ENCODE data around the gene PHLDA3. TPM values are rescaled to one million over a fixed set of nuclear protein-coding genes. Genes with fewer than 3 reads are reported as not detected.
"Not testable (repeated sequence)": the region's sequence is repeated elsewhere in the genome, so short reads cannot be mapped to it uniquely, and the experiment has no call there.

PHLDA3 gene
- total RNA-seq, 1 donor: 0.31 TPM

DNA sequence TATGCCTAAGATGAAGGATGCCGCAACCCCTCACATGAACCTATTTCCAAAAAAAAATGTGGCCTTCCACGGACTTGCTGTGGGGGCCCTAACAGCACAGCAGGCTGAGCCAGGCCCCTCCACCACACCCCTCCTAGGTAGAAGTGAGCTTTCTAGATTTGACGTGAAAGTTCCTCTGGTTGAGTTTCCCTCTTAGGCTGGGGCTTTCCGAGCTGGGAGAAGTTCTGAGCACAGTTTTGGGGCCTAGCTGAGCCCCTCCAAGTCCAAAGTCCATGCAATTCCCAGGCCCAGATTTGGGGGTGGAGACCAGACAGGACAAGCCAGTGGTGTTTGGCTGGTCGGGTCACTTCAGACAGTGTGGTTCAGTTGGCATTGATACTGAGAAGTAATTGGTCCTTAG is 13.8 kb upstream of the PHLDA3 start:
- Histone ChIP-seq H3K9me3 (ENCODE audit: low read depth, low read length) (no peaks in the 10 kb centered on the region), H3K4me1 (ENCODE audit: insufficient read depth, low read length) (peaks cover 18% of the 10 kb centered on the region), H3K27me3 (ENCODE audit: insufficient read depth, low read length) (peaks cover 4% of the 10 kb centered on the region), H3K4me3 (ENCODE audit: low read length) (no peak overlapping the region)

- peaks cover 4% of the 10 kb centered on the region for H3K27me3 ChIP-seq (ENCODE audit: insufficient read depth, low read length)
- H3K4me3 ChIP-seq (ENCODE audit: low read length): no peak overlapping the region
- H3K9me3 ChIP-seq (ENCODE audit: low read depth, low read length): no peaks in the 10 kb centered on the region
- H3K4me1 ChIP-seq (ENCODE audit: insufficient read depth, low read length): peaks cover 18% of the 10 kb centered on the region
These were observed 12.9 kb upstream of the PHLDA3 start for GRCh38 chr1:201481761-201482493.

- H3K9me3 ChIP-seq (ENCODE audit: low read depth, low read length): no peaks in the 10 kb centered on the region
- H3K27me3 ChIP-seq (ENCODE audit: insufficient read depth, low read length): peaks cover 4% of the 10 kb centered on the region
- H3K4me3 ChIP-seq (ENCODE audit: low read length): peak overlapping the region; percentile 25
- peaks cover 26% of the 10 kb centered on the region for H3K4me1 ChIP-seq (ENCODE audit: insufficient read depth, low read length)
These were observed 12.0 kb upstream of the PHLDA3 start for GRCh38 chr1:201481004-201481380.

- Histone ChIP-seq H3K27me3 (ENCODE audit: insufficient read depth, low read length) (peaks cover 4% of the 10 kb centered on the region), H3K4me3 (ENCODE audit: low read length) (peak overlapping the region; percentile 25), H3K9me3 (ENCODE audit: low read depth, low read length) (no peaks in the 10 kb centered on the region), H3K4me1 (ENCODE audit: insufficient read depth, low read length) (peaks cover 28% of the 10 kb centered on the region)
These were observed 11.4 kb upstream of the PHLDA3 start for GRCh38 chr1:201480231-201481003.

DNA sequence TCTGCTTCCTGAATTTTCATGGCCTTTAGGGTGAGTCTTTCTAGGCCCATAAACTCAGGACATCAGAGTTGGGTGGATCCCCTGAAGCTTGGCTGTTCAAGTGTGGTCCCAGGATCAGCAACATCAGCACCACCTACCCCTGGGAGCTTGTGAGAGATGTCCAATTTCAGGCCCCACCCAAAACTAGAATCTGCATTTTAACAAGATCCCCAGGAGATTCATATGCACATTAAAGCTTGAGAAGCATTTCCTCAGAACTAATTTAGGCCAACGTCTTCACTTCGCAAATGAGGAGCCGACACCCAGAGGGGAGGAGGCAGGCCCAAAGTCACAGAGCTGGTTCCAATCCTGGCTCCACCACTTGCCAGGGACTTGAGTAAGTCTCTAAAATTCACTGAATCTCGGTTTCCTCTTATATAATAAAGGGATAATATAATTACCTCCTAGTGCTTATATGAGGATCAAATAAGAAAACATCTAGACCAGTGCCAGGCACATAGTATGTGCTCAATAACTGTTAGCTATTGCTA is 10.3 kb upstream of the PHLDA3 start:
- H3K4me1 ChIP-seq (ENCODE audit: insufficient read depth, low read length): peaks cover 28% of the 10 kb centered on the region
- H3K4me3 ChIP-seq (ENCODE audit: low read length): no peak overlapping the region
- no peaks in the 10 kb centered on the region for H3K9me3 ChIP-seq (ENCODE audit: low read depth, low read length)
- H3K27me3 ChIP-seq (ENCODE audit: insufficient read depth, low read length): peaks cover 11% of the 10 kb centered on the region

DNA sequence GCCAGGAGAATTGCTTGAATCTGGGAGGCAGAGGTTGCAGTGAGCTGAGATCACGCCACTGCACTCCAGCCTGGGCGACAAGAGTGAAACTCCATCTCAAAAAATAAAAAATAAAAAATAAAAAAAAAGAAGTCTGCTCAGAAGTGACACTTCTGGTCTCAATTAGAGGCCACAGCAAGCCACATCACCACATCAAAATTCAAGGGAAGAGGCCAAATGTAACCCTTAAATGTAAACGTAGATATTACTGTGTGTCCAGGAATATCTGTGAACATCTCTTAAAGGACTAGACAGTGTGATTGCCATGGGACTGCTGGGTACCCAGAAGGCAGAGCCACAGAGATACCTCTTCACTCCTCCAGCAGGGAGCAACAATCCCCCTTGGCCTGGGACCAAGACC is 9.7 kb upstream of the PHLDA3 start:
- H3K27me3 ChIP-seq (ENCODE audit: insufficient read depth, low read length): peaks cover 11% of the 10 kb centered on the region
- H3K9me3 ChIP-seq (ENCODE audit: low read depth, low read length); H3K4me3 ChIP-seq (ENCODE audit: low read length): not testable (repeated sequence)
- peaks cover 28% of the 10 kb centered on the region for H3K4me1 ChIP-seq (ENCODE audit: insufficient read depth, low read length)

GRCh38 chr1:201476670-201477344 is 7.8 kb upstream of the PHLDA3 start:
- Histone ChIP-seq H3K9me3 (ENCODE audit: low read depth, low read length) (no peaks in the 10 kb centered on the region), H3K27me3 (ENCODE audit: insufficient read depth, low read length) (peaks cover 11% of the 10 kb centered on the region), H3K4me3 (ENCODE audit: low read length) (no peak overlapping the region), H3K4me1 (ENCODE audit: insufficient read depth, low read length) (peaks cover 24% of the 10 kb centered on the region)

DNA sequence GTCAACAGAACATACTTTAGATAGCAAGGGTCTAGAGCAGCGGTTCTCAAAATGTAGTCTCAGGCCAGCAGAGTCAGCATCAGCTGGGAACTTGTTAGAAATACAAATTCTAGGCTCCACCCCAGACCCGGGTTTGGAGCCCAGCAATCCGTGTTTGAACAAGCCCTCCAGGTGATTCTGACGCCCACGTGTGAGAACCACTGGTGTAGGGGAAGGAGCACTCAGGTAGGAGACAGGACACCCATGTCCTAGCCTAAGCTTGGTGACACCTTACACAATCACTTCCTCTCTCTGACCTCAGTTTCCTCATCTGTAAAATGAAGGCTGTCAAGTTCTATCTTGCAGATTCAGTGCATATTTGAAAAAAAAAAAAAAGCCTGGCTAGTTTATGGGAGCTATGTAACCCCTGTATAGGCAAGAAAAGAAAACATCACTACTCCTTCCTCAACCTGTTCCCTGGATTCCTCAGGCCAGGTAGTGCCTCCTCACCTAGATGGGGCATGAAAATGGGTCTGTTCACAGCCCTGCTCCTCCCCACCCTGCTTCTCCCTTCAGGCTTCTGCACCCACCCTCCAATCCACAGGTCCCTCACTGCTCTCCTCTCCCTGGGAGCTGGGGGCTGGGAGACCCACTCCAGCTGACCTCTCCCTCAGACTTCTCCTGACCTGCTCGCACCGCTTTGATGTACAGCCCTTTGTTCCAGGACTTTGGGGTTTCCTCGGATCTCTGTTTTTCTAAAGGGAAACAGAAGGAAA is 7.1 kb upstream of the PHLDA3 start:
- H3K27me3 ChIP-seq (ENCODE audit: insufficient read depth, low read length): peaks cover 10% of the 10 kb centered on the region
- H3K4me1 ChIP-seq (ENCODE audit: insufficient read depth, low read length): peaks cover 17% of the 10 kb centered on the region
- no peak overlapping the region for H3K4me3 ChIP-seq (ENCODE audit: low read length)
- no peaks in the 10 kb centered on the region for H3K9me3 ChIP-seq (ENCODE audit: low read depth, low read length)

- Histone ChIP-seq H3K27me3 (ENCODE audit: insufficient read depth, low read length) (peaks cover 10% of the 10 kb centered on the region), H3K4me3 (ENCODE audit: low read length) (no peak overlapping the region), H3K4me1 (ENCODE audit: insufficient read depth, low read length) (peaks cover 10% of the 10 kb centered on the region)
These were observed 6.1 kb upstream of the PHLDA3 start for GRCh38 chr1:201475130-201475529.

GRCh38 chr1:201473296-201473695 is 4.3 kb upstream of the PHLDA3 start:
- H3K9me3 ChIP-seq (ENCODE audit: low read depth, low read length): no peaks in the 10 kb centered on the region
- peaks cover 22% of the 10 kb centered on the region for H3K27me3 ChIP-seq (ENCODE audit: insufficient read depth, low read length)
- H3K4me3 ChIP-seq (ENCODE audit: low read length): no peak overlapping the region
- peaks cover 16% of the 10 kb centered on the region for H3K4me1 ChIP-seq (ENCODE audit: insufficient read depth, low read length)

More at GRCh38 chr1:201475130-201475529, 6.1 kb upstream of the PHLDA3 start:
- no peaks in the 10 kb centered on the region for H3K9me3 ChIP-seq (ENCODE audit: low read depth, low read length)

GRCh38 chr1:201472321-201472720 is 3.3 kb upstream of the PHLDA3 start:
- not testable (repeated sequence) for H3K4me3 ChIP-seq (ENCODE audit: low read length); H3K9me3 ChIP-seq (ENCODE audit: low read depth, low read length)

GRCh38 chr1:201471772-201472171 is 2.8 kb upstream of the PHLDA3 start:
- peaks cover 27% of the 10 kb centered on the region for H3K27me3 ChIP-seq (ENCODE audit: insufficient read depth, low read length)
- no peak overlapping the region for H3K4me3 ChIP-seq (ENCODE audit: low read length)
- peaks cover 15% of the 10 kb centered on the region for H3K4me1 ChIP-seq (ENCODE audit: insufficient read depth, low read length)
- H3K9me3 ChIP-seq (ENCODE audit: low read depth, low read length): no peaks in the 10 kb centered on the region

More at GRCh38 chr1:201472321-201472720, 3.3 kb upstream of the PHLDA3 start:
- Histone ChIP-seq H3K4me1 (ENCODE audit: insufficient read depth, low read length) (peaks cover 16% of the 10 kb centered on the region), H3K27me3 (ENCODE audit: insufficient read depth, low read length) (peaks cover 27% of the 10 kb centered on the region)

- H3K4me1 ChIP-seq (ENCODE audit: insufficient read depth, low read length): peaks cover 6% of the 10 kb centered on the region
- H3K9me3 ChIP-seq (ENCODE audit: low read depth, low read length): no peaks in the 10 kb centered on the region
- peaks cover 27% of the 10 kb centered on the region for H3K27me3 ChIP-seq (ENCODE audit: insufficient read depth, low read length)
- H3K4me3 ChIP-seq (ENCODE audit: low read length): no peak overlapping the region
These were observed 1.6 kb upstream of the PHLDA3 start for GRCh38 chr1:201470581-201470980.

DNA sequence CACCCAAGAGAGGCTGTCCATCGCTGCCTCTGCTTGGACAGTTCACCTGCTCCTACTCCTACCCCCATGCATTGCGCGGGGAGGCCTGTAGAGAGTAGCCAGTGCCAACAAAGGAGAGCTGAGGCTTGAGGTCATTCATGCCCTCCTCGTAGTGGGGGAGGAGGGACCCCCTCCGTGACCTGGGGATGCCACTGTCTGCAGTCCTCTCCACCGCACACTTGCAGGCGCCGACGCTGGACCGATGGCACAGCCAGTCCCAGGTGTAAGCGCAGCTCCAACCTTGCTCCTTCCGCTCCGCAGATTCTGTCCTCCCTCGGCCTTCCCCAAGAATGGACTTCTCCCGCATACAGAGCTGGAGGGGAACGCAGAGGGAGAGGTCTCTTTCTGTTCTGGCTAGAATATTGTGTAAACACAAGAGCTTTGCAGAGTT is 672 bp upstream of the PHLDA3 start:
- Histone ChIP-seq H3K9me3 (ENCODE audit: low read depth, low read length) (no peaks in the 10 kb centered on the region), H3K4me1 (ENCODE audit: insufficient read depth, low read length) (peaks cover 6% of the 10 kb centered on the region), H3K27me3 (ENCODE audit: insufficient read depth, low read length) (peaks cover 22% of the 10 kb centered on the region), H3K4me3 (ENCODE audit: low read length) (no peak overlapping the region)
